ENCODE measurements around the gene PYCR2. TPM values are rescaled to one million over a fixed set of nuclear protein-coding genes. Genes with fewer than 3 reads are reported as not detected.
"Not testable (repeated sequence)": the region's sequence is repeated elsewhere in the genome, so short reads cannot be mapped to it uniquely, and the experiment has no call there.

PYCR2 gene
- total RNA-seq, 1 experiment from 2014 or later = 74.4 TPM

DNA sequence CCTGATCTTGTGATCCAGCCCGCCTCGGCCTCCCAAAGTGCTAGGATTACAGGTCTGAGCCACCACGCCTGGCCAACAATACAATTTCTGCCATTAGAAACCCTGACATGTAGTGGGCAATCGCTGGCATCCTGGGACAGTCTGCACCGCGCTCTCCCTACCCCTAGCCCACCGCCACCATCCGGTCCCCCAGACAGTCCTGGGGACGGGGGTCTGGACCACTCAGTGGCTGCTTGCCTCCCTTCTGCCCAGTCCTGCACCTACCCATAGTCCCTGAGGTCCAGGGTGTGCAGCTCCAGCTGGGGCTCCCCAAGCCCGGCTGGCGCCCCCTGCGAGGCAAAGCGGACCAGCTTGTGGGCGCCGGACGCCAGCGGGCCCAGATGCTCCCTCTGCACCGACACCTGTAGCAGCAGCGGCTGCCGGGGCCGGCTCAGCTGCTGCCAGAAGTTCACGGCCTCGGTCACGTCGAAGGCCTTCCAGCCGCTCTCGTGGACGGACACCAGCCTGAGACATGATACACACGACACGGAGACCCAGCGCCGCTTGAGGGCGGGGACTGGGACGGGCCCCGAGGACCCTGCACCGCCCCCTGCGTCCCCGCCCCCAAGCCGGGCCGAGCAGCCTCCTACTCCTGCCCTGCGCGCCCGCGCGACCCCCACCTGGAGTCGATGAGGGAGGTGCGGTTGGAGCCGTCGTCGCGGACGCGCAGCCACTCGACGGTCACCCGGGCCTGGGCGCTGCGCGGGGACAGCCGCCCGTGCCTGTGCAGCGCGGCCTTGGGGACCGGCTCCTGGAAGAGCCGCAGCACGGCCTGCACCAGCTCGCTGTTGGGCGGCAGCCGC is 15.3 kb upstream of the PYCR2 start:
- POLR2A ChIA-PET; H3K9me3 ChIP-seq (ENCODE audit: control insufficient read depth, insufficient read depth, low read depth, low read length); H3K27ac ChIP-seq (ENCODE audit: low read length); ATAC-seq; H3K27me3 ChIP-seq (ENCODE audit: control insufficient read depth, insufficient read depth, low read length); BruUV-seq (replicated peaks); in situ Hi-C loops (cut with HindIII; ENCODE audit: low pct_unique_long_range_greater_than_20kb, low sequenced_read_pairs); H3K36me3 ChIP-seq (ENCODE audit: control insufficient read depth, insufficient read depth, low read length); H3K4me3 ChIP-seq (ENCODE audit: low read depth in 2 of 2, low read length in 2 of 2); H3K4me1 ChIP-seq (ENCODE audit: control insufficient read depth, insufficient read depth, low read length); intact Hi-C loops (cut with micrococcal nuclease; ENCODE audit: unreplicated experiment); DNase-seq (ENCODE audit: low read depth, low spot score): not testable (repeated sequence)
- CTCF ChIA-PET = interaction anchor here (0.7 kb wide), 1 partner anchor 609 kb away, joined by 6 read pairs; the partner anchor contains the start of gene STUM

DNA sequence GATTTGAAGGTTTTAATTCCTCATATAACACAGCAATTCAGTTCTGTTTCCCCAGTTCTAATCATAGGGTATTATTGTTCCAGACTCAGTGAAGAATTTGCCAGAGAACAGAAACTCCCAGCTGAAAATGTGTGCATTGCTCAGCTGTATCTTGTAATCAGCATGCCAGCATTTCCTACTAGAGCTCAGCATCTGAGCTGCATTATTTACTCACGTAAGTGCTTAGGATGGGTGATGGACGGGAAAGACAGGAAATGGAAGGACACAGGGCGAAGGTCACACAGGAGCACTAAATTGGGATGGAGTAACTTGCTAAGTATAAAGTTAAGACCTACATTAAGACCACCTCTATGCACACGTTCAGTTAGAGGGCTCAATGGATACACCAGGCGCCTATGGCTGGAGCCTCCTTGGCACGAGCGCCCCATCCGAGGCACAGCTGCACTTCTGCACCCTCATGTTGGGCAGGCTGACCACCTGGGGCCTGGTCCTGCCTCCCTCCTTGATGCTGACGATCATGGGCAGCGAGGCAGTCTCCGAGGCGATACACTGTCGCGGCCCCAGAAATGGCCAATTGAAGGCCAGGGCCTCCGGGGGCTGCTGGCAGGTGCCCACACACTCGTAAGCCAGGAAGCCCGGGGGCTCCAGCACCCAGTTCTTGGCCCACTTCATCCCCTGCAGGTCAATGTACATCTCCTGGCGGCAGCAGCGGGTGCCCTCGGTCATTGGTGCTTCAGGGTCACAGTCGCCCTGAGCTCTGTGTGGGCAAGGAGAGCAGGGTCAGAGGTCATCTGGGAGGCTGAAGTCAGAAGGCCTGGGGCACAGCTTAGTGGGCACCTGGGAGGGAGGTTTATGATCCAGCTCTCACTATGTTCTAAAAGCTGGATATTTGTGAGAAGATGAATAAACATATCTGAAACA is 13.3 kb upstream of the PYCR2 start:
- Histone ChIP-seq H3K9me3 (ENCODE audit: control insufficient read depth, insufficient read depth, low read depth, low read length) (no peaks in the 10 kb centered on the region), H3K4me1 (ENCODE audit: control insufficient read depth, insufficient read depth, low read length) (no peaks in the 10 kb centered on the region), H3K27me3 (ENCODE audit: control insufficient read depth, insufficient read depth, low read length) (no peaks in the 10 kb centered on the region), H3K36me3 (ENCODE audit: control insufficient read depth, insufficient read depth, low read length) (no peaks in the 10 kb centered on the region), H3K4me3 (ENCODE audit: low read depth in 2 of 2, low read length in 2 of 2) (no peak overlapping the region), H3K27ac (ENCODE audit: low read length) (no peak overlapping the region)
- CTCF ChIA-PET = no interaction called here
- POLR2A ChIA-PET = interaction anchor here (0.6 kb wide), 2 partner anchors 38 to 279 kb away, joined by 3 to 7 read pairs; no protein-coding TSS in a partner anchor
- ATAC-seq = no peak
- in situ Hi-C loops (cut with HindIII; ENCODE audit: low pct_unique_long_range_greater_than_20kb, low sequenced_read_pairs) (no loop called here), intact Hi-C loops (cut with micrococcal nuclease; ENCODE audit: unreplicated experiment) (no loop called here)
- TF ChIP-seq POLR2AphosphoS5 (IDR thresholded peaks at IDR 0.05; ENCODE audit: low read depth, low read length) (no peak), TCF7L2 (IDR thresholded peaks at IDR 0.05; ENCODE audit: low read depth, low read length) (no peak), SIN3A (IDR thresholded peaks at IDR 0.05; ENCODE audit: borderline replicate concordance, insufficient read depth, low read depth, low read length) (no peak)
- TF ChIP-seq, protein P1, sequence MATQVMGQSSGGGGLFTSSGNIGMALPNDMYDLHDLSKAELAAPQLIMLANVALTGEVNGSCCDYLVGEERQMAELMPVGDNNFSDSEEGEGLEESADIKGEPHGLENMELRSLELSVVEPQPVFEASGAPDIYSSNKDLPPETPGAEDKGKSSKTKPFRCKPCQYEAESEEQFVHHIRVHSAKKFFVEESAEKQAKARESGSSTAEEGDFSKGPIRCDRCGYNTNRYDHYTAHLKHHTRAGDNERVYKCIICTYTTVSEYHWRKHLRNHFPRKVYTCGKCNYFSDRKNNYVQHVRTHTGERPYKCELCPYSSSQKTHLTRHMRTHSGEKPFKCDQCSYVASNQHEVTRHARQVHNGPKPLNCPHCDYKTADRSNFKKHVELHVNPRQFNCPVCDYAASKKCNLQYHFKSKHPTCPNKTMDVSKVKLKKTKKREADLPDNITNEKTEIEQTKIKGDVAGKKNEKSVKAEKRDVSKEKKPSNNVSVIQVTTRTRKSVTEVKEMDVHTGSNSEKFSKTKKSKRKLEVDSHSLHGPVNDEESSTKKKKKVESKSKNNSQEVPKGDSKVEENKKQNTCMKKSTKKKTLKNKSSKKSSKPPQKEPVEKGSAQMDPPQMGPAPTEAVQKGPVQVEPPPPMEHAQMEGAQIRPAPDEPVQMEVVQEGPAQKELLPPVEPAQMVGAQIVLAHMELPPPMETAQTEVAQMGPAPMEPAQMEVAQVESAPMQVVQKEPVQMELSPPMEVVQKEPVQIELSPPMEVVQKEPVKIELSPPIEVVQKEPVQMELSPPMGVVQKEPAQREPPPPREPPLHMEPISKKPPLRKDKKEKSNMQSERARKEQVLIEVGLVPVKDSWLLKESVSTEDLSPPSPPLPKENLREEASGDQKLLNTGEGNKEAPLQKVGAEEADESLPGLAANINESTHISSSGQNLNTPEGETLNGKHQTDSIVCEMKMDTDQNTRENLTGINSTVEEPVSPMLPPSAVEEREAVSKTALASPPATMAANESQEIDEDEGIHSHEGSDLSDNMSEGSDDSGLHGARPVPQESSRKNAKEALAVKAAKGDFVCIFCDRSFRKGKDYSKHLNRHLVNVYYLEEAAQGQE (IDR thresholded peaks at IDR 0.05; ENCODE audit: insufficient read depth in 1 of 2, low read depth in 2 of 2, low read length in 1 of 2) = no peak
- TF ChIP-seq, protein P2, sequence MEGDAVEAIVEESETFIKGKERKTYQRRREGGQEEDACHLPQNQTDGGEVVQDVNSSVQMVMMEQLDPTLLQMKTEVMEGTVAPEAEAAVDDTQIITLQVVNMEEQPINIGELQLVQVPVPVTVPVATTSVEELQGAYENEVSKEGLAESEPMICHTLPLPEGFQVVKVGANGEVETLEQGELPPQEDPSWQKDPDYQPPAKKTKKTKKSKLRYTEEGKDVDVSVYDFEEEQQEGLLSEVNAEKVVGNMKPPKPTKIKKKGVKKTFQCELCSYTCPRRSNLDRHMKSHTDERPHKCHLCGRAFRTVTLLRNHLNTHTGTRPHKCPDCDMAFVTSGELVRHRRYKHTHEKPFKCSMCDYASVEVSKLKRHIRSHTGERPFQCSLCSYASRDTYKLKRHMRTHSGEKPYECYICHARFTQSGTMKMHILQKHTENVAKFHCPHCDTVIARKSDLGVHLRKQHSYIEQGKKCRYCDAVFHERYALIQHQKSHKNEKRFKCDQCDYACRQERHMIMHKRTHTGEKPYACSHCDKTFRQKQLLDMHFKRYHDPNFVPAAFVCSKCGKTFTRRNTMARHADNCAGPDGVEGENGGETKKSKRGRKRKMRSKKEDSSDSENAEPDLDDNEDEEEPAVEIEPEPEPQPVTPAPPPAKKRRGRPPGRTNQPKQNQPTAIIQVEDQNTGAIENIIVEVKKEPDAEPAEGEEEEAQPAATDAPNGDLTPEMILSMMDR (IDR thresholded peaks at IDR 0.05) = no peak
- no peak for DNase-seq (ENCODE audit: low read depth, low spot score)
- BruUV-seq (replicated peaks) = no TSS peak

Measured in Panc1 (cell line).